ENCODE results near the gene CUEDC1. TPM values are rescaled to one million over a fixed set of nuclear protein-coding genes. Genes with fewer than 3 reads are reported as not detected.
A peak's percentile ranks its signal among the peaks of the same experiment; 100 is the strongest.

CUEDC1 gene
- total and polyA plus RNA-seq, 2 of the 13 experiments (the other 11 are each of a cell fraction or from before 2014, with no cell fraction given) = 7.4 to 12.9 TPM

- peak; percentile 43; the same call in 1 of the 2 replicates for TF ChIP-seq NFAT5 (CRISPR knock-in tag; IDR thresholded peaks at IDR 0.05)
- TF ChIP-seq ZBTB20 (CRISPR knock-in tag; IDR thresholded peaks at IDR 0.05; ENCODE audit: borderline replicate concordance, low read depth) = no peak; the same call in 1 of the 2 replicates
- no peak; the same call in 1 of the 2 replicates for TF ChIP-seq MEIS2 (CRISPR knock-in tag; IDR thresholded peaks at IDR 0.05)
- no peak for TF ChIP-seq ZFAT (CRISPR knock-in tag; conservative IDR thresholded peaks at IDR 0.05)
- no peak; the same call in 1 of the 2 replicates for TF ChIP-seq TSC22D2 (CRISPR knock-in tag; IDR thresholded peaks at IDR 0.05; ENCODE audit: borderline replicate concordance)
- peak; percentile 92 for TF ChIP-seq PITX1 (CRISPR knock-in tag; IDR thresholded peaks at IDR 0.05)
- TF ChIP-seq ZNF562 (CRISPR knock-in tag; IDR thresholded peaks at IDR 0.05; ENCODE audit: borderline replicate concordance) = no peak
- 0 out of 2 replicates have a peak, but pooled peaks have one; percentile 14 for TF ChIP-seq IRF2 (CRISPR knock-in tag; IDR thresholded peaks at IDR 0.05)
- no peak for TF ChIP-seq HNRNPH1 (optimal IDR thresholded peaks at IDR 0.05; ENCODE audit: low read depth, low read length)
- TF ChIP-seq, protein P1, sequence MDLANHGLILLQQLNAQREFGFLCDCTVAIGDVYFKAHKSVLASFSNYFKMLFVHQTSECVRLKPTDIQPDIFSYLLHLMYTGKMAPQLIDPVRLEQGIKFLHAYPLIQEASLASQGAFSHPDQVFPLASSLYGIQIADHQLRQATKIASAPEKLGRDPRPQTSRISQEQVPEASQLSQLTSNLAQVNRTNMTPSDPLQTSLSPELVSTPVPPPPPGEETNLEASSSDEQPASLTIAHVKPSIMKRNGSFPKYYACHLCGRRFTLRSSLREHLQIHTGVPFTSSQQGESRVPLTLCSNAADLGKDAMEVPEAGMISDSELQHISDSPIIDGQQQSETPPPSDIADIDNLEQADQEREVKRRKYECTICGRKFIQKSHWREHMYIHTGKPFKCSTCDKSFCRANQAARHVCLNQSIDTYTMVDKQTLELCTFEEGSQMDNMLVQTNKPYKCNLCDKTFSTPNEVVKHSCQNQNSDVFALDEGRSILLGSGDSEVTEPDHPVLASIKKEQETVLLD (CRISPR knock-in tag; IDR thresholded peaks at IDR 0.05; ENCODE audit: low read depth) = peak; percentile 97
- TF ChIP-seq HCFC1 (IDR thresholded peaks at IDR 0.05; ENCODE audit: low read depth, low read length) = no peak
- no peak; the same call in 1 of the 2 replicates for TF ChIP-seq SPEN (CRISPR knock-in tag; IDR thresholded peaks at IDR 0.05; ENCODE audit: low read depth)
- TF ChIP-seq ZSCAN21 (CRISPR knock-in tag; IDR thresholded peaks at IDR 0.05; ENCODE audit: borderline replicate concordance) = peak; percentile 40; the same call in 1 of the 2 replicates
- TF ChIP-seq PHF5A (CRISPR knock-in tag; IDR thresholded peaks at IDR 0.05; ENCODE audit: low read depth, unreplicated experiment) = no peak
- no peak for TF ChIP-seq KDM6A (CRISPR knock-in tag; IDR thresholded peaks at IDR 0.05; ENCODE audit: low read depth)
- TF ChIP-seq ZNF605 (CRISPR knock-in tag; IDR thresholded peaks at IDR 0.05) = peak; percentile 65; the same call in 1 of the 2 replicates
- TF ChIP-seq NCOA2 (CRISPR knock-in tag; IDR thresholded peaks at IDR 0.05) = no peak
- peak; percentile 73; the same call in 1 of the 2 replicates for TF ChIP-seq RFXAP (CRISPR knock-in tag; IDR thresholded peaks at IDR 0.05; ENCODE audit: borderline replicate concordance)
- no peak for TF ChIP-seq ZFP1 (CRISPR knock-in tag; IDR thresholded peaks at IDR 0.05)
- no peak for TF ChIP-seq ATF2 (CRISPR knock-in tag; IDR thresholded peaks at IDR 0.05)
- peak; percentile 45 for TF ChIP-seq POLR2G (IDR thresholded peaks at IDR 0.05; ENCODE audit: low read depth, low read length)
Observed at GRCh38 chr17:57987581-57988300, 32.5 kb upstream of the CUEDC1 start, which contains the start of gene VEZF1 (continued).

Data from HepG2 (cell line).